Pons (tissue), 1 donor: Measurements from ENCODE around the gene SLC7A4.
"Not testable (repeated sequence)": the region's sequence is repeated elsewhere in the genome, so short reads cannot be mapped to it uniquely, and the experiment has no call there.

ENCODE experiments used
- DNase-seq: peaks from one replicate; pipeline ENCODE4 v3.0.0-alpha.2; 2016; ENCODE audit warnings: low spot score

The SLC7A4 gene

GRCh38 chr22:21064917-21065864 lies 32.8 kb upstream of the SLC7A4 start:
- DNase-seq, result no peak

GRCh38 chr22:21064425-21064824 lies 32.1 kb upstream of the SLC7A4 start:
- DNase-seq, result not testable (repeated sequence)

GRCh38 chr22:21061660-21062321 lies 29.4 kb upstream of the SLC7A4 start:
- not testable (repeated sequence) for DNase-seq

GRCh38 chr22:21060363-21060762 lies 28.0 kb upstream of the SLC7A4 start:
- DNase-seq, result not testable (repeated sequence)

- no peak for DNase-seq
Observed at GRCh38 chr22:21055880-21056319, 23.5 kb upstream of the SLC7A4 start.

GRCh38 chr22:21055564-21055834 lies 23.1 kb upstream of the SLC7A4 start:
- DNase-seq, result no peak

GRCh38 chr22:21054714-21055563 lies 22.6 kb upstream of the SLC7A4 start:
- DNase-seq, result no peak

- DNase-seq, result no peak
Observed at GRCh38 chr22:21054046-21054713, 21.8 kb upstream of the SLC7A4 start.

- no peak for DNase-seq
Observed at GRCh38 chr22:21052715-21053459, 20.5 kb upstream of the SLC7A4 start.

GRCh38 chr22:21051831-21052400 lies 19.6 kb upstream of the SLC7A4 start:
- DNase-seq, result no peak

- DNase-seq, result no peak
Observed at GRCh38 chr22:21051145-21051830, 18.9 kb upstream of the SLC7A4 start.

GRCh38 chr22:21048965-21049364 lies 16.6 kb upstream of the SLC7A4 start:
- DNase-seq, result not testable (repeated sequence)

- not testable (repeated sequence) for DNase-seq
Observed at GRCh38 chr22:21048448-21048847, 16.1 kb upstream of the SLC7A4 start.

GRCh38 chr22:21047730-21048129 lies 15.4 kb upstream of the SLC7A4 start:
- DNase-seq, result no peak

GRCh38 chr22:21047035-21047661 lies 14.8 kb upstream of the SLC7A4 start:
- no peak for DNase-seq

GRCh38 chr22:21045585-21046294 lies 13.4 kb upstream of the SLC7A4 start, which contains the start of gene LRRC74B:
TSS of gene LRRC74B (plus strand) at chr22:21045946. CDS start at chr22:21045987, 41 bp downstream.
- DNase-seq, result peak; percentile 73

- peak; percentile 8 for DNase-seq
Observed at GRCh38 chr22:21044931-21045584, 12.7 kb upstream of the SLC7A4 start.

- no peak for DNase-seq
Observed at GRCh38 chr22:21043860-21044535, 11.6 kb upstream of the SLC7A4 start.
